COR-L47 (cell line): ENCODE data around the gene PIP.
A peak's percentile ranks its signal among the peaks of the same experiment; 100 is the strongest.
"Not testable (repeated sequence)": the region's sequence is repeated elsewhere in the genome, so short reads cannot be mapped to it uniquely, and the experiment has no call there.

Source experiments
- DNase-seq: peaks from one replicate; lab custom pipeline; 2025; lab: John Stamatoyannopoulos, UW

PIP gene, protein sequence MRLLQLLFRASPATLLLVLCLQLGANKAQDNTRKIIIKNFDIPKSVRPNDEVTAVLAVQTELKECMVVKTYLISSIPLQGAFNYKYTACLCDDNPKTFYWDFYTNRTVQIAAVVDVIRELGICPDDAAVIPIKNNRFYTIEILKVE

DNA sequence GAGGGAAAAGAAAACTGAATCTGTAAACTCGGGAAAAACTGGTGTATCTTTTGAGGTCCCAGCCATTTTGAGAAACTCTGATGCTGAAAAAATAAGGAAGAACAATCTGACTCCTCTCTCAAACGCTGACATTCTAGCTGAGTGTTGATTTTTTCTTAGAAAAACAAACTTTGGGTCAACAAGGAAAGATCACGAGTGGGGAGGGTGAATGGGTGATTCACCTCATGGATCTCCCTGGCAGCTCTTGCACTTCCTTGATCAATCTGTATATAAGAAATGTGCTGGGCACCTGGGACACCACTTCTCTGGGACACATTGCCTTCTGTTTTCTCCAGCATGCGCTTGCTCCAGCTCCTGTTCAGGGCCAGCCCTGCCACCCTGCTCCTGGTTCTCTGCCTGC lies at the start of gene PIP:
PIP (plus strand) TSS at position 297 of the 400 bp plus-strand sequence; CDS start at position 337, 40 bp downstream.
- DNase-seq: no peak

DNA sequence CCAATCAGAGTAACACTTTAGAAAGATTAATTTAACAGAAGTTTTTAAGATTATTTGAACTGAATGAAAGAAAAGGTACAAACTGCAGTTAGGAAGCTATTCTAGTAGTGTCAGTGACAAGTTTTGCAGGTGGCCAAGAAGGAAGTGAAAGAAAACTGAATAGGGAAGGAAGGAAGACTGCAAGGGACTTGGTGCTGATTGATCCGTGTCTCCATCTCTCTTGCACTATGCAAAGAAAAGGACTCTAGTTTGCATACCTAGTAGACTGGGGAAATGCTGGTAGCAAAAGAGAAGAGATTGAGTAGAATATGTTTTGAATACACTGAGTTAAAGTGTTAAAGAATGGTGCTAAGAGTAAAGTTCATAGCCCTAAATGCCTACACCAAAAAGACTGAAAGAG lies 46.8 kb upstream of the PIP start:
- DNase-seq: no peak

DNA sequence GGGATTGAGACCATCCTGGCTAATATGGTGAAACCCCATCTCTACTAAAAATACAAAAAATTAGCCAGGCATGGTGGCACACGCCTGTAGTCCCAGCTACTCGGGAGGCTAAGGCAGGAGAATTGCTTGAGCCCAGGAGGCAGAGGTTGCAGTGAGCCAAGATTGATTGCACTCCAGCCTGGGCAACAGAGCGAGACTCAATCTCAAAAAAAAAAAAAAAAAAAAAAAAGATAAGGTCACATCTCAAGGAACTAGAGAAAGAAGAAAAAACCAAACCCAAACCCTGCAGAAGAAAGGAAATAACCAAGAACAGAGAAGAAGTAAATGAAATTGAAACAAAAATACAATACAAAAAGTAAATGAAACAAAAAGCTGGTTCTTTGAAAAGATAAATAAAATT lies 46.3 kb upstream of the PIP start:
- DNase-seq: not testable (repeated sequence)

DNA sequence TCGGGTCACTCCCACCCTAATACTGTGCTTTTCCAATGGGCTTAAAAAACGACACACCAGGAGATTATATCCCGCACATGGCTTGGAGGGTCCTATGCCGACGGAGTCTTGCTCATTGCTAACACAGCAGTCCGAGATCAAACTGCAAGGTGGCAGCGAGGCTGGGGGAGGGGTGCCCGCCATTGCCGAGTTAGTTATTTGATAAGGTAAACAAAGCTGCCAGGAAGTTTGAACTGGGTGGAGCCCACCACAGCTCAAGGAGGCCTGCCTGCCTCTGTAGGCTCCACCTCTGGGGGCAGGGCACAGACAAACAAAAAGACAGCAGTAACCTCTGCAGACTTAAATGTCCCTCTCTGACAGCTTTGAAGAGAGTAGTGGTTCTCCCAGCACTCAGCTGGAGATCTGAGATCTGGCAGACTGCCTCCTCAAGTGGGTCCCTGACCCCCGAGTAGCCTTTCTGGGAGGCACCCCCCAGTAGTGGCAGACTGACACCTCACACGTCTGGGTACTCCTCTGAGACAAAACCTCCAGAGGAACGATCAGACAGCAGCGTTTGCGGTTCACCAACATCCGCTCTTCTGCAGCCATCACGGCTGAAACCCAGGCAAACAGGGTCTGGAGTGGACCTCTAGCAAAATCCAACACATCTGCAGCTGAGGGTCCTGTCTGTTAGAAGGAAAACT lies 43.2 kb upstream of the PIP start:
- not testable (repeated sequence) for DNase-seq

DNA sequence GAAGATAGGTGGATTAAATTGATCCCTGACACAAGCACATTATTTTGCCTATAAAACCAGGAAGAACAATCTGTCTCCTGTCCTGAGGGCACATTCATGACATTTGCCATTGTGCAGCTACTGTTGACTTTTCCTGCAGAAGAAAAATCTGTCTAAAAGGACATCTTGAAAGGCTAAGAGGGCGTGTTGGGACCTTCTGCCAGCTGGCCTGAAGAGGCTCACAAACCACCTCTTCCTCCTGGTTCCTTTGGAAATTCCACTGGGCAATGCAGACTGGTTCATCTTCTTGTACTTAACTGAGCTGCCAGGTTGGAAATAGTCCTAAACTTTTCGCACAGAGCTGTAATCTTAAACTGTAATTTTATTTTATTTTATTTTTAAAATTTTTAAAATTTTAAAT lies 35.7 kb upstream of the PIP start:
- no peak for DNase-seq

DNA sequence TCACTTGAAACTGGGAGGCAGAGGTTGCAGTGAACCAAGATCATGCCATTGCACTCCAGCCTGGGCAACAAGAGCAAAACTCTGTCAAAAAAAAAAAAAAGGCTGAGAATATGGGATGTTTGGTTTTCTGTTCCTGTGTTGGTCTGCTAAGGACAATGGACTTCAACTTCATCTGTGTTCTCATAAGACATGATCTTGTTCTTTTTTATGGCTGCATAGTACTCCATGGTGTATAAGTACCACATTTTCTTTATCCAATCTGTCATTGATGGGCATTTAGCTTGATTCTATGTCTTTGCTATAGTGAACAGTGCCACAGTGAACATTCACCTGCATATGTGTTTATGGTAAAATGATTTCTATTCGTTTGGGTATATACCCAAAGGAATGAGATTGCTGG lies 32.3 kb upstream of the PIP start:
- not testable (repeated sequence) for DNase-seq

DNA sequence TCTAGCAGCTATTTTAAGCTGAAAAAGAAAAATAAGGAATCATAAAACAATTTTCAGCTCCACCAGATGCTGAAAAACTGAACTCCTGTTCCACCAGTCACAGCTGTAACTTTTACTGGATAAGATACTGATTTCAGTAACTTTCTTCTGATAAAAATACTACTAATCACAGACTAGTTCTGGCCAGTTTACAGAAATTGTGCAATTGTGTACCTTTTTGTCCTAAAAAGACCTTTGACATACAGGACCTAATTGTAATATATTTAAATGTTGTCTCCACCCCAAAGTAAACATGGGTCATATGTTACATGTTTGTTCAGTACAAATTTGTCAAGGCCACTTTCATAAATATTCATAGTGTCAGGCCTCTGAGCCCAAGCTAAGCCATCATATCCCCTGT lies 27.1 kb upstream of the PIP start:
- DNase-seq: no peak

DNA sequence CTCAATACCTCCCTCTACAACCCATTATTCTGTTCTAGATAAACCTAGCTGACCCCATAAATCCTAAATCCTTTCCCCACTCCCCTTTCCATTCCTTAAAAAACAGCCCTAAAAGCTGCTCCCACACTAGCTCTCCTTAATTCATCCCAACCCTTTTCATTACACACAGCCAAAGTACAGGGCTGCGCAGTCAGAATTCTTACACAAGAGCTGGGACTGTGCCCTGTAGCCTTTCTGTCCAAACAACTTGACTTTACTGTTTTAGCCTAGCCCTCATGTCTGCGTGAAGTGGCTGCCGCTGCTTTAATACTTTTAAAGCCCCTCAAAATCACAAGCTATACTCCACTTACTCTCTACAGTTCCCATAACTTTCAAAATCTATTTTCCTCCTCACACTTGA lies 23.9 kb upstream of the PIP start:
- DNase-seq: not testable (repeated sequence)

DNA sequence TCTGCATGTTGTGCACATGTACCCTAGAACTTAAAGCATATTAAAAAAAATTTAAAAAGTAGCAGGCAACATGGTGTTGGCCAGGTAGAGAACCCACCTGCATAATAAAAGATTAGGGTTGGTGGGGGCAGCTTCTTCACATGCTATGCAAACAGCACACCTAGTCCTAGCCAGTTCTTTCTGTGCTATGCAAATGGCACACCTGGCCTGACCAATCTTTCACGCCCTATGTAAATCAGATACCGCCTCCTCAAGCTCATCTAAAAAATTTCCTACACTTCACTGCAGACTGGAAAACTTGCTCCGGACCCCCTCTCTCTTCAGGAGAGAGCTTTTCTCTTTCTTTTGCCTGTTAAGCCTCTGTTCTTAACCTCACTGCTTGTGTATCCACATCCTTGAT lies 14.5 kb upstream of the PIP start:
- DNase-seq: no peak

DNA sequence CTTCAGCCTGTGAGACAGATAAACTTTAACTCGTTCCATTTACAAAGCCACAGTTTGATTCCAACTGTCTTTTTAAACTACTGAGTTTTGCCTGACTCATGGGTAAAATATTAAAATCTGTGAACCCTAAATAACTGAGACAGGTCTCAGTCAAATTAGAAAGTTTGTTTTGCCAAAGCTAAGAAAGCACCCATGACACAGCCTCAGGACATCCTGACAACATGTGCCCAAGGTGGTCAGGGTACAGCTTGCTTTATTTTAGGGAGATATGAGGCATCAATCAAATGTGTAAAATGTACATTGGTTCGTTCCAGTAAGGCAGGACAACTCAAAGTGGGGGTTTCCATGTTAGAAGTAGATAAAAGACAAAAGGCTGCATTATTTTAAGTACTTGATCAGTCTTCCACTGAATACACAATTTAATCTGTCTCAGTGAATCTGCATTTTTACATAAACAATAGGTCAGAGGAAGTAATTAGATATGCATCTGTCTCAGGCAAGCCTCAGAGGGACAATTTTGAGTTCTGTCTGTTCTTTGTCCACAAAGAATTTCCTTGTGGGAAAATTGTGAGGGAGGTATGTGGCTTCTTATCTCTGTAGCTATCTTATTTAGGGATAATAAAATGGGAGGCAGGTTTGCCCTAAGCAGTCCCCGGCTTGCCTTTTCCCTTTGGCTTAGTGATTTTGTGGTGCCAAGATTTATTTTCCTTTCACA lies 11.0 kb upstream of the PIP start:
- no peak for DNase-seq

DNA sequence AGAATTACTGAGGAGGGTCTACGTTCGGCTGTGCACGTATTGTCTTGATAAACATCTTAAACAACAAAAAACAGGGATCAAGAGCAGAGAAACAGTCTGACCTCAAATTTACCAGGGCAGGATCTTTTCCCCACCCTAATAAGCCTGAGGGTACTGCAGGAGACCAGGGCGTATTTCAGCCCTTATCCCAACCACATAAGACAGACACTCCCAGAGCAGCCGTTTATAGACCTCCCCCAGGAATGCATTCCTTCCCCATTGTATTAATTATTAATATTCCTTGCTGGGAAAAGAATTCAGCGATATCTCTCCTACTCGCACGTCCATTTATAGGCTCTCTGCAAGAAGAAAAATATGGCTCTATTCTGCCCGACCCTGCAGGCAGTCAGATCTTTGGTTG lies 8.6 kb upstream of the PIP start:
- DNase-seq: not testable (repeated sequence)

DNA sequence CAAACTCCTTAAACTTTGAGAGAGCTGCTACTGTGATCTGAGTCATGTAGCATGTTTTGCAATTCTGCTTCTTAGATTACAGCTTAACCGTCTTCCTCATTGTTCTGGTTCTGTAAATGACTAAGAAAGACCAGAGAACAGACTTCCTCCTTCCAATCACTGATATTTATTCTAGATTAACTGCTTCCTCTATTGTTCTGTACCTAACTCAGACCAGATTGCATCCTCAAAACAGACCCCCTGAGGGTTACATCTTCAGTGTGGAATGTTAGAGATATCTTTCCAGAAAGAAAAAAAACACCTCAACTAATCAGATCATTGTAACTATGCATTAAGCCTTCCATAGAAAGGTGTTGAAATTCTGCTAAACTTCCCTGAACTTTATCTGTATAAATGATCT lies 5.7 kb upstream of the PIP start:
- no peak for DNase-seq

DNA sequence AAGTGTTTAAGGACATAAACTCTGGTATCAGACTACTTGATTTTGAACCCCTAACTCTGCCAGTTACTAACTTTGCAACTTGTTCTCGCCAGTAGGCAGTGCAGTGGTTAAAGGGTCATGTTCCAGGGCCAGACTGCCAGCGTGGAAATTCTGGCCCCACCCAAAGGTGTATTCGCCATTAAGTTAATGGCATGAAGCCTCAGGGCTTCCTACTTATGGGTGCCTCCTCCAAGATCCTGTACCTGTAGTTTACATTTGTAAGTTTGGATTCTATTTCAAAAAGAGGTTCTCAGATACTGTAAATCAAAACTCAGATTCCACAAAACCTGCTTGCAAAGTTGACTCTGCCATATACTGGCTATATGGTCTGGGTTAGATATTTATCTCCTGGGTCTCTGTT lies 2.8 kb upstream of the PIP start:
- DNase-seq: no peak

DNA sequence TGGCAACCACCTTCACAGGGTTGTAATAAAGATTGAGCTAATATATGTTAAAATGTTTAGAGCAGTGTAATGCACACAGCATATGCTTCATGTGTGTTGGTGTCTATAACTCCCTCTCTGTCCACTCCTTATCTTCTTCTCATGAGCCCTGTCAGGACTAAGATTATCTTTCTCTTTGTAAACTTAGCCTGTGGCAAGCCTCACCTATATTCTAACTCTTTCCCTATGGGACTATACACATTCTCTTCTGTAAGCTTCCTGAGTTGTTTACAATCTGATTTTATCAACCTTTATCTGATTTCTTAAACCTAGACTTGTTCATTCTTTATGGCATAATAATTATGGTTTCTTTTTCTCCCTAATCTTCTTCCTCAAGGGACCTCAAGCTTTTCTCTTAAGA lies 2.4 kb upstream of the PIP start:
- DNase-seq: no peak

DNA sequence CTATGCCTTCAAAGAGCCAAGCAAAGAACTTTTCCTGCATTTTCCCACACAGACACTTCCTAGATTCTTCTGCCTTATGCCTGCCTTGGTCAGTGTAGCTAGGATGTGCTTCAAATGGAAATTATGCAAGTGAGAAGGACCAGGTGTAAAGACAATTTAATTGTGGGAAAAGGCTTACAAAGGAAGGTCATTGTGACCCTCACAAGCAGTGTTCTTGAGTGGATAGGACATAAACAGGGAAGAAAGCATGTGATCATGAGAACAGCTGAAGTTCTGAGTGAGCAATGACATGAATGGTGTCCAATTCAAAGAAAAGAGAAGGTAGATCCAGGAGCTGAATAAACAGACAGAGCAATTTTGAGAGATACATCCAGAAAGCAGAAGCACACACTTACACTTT lies 1.3 kb upstream of the PIP start:
- DNase-seq: no peak

DNA sequence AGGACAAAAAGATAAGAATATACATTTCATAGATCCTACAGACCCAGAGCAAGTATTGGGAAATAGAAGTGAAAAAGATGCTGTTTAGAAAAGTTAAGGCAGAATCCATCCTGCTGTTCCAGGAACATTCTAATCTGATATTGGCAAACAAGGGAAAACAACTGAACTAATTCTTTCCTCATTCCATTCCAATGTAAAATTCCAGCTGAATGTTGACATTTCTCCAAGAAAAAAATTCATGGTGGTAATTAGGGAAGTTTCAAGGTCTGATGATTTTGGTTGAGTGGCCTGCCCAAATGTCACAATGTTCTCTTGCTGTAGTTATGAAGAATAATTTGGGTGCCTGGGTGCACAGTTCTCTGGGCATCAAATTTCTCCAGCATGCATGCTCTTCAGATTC lies 15.2 kb downstream of the PIP start:
- no peak for DNase-seq

DNA sequence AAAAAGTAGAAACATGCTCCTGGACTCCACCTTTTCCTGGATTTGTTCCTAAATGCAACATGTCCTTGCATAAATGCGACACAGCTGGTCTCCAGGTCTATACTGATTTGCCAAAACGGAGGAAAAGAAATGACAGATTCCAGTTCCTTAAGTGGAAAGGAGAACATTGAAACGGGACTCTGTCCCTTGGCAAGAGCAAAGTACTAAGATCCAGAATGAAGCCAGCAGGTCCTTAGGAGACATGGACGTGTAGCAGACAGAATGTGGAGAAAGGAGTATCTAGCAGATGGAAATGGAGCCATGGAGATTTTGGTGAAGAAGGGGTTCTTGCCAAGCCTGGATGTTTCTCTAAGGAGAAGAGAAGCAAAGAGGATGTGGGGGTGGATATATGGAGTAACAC lies 16.2 kb downstream of the PIP start:
- DNase-seq: no peak

DNA sequence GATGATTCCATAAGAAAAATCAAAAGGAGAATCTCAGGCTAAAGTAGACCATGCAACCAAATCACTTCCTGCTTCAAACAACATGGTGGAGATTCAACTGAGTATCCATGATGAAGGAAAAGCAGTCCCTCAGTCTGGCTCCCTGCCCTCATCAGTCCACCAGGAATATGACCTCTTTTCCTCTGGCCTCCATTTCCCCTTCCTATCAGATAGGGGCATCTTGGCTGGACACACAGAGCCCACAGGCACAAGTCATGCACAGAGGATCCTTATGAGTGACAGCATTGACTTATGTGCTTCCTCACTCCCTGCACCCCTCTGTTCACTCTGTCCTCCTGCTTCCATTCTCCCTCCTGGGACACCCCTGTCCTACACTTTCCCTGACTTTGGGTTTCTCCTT lies 16.8 kb downstream of the PIP start:
- DNase-seq: no peak

DNA sequence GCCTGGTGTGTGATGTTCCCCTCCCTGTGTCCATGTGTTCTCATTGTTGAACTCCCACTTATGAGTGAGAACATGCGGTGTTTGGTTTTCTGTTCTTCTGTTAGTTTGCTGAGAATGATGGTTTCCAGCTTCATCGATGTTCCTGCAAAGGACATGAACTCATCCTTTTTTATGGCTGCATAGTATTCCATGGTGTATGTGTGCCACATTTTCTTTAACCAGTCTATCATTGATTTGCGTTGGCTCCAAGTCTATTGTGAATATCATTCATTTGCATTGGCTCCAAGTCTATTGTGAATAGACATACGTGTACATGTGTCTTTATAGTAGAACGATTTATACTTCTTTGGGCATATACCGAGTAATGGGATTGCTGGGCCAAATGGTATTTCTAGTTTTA lies 18.8 kb downstream of the PIP start:
- not testable (repeated sequence) for DNase-seq

DNA sequence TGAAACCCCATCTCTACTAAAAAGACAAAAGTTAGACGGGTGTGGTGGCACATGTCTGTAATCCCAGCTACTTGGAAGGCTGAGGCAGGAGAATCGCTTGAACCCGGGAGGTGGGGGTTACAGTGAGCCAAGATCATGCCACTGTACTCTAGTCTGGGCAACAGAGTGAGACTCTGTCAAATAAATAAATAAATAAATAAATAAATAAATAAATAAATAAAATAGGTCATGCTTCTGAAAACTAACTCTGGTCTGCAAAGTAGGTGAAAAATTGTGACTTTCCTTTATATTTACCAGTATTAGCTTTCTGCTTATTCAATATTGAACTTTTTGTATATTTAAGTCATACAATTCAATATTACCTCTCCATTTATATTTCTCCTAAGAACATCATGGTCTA lies 26.7 kb downstream of the PIP start:
- DNase-seq: not testable (repeated sequence)

DNA sequence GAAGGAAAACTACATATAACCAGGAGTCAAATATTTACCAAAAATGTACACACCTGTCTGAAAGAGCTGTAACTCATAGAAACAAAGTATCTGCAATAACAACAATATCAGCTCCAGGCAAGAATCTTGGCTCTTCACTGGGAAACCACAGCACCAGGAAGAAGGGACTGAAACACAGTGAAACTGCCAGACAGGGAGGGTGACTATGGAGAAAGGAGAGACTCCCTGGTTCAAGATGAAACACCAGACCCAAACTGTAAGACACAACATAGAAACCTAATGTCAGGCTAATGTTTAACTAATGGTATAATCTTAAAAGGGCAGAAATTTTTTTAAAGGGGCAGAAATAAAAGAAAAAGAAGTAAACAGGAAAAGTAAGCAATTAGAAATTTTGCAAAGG lies 39.8 kb downstream of the PIP start:
- DNase-seq: no peak

DNA sequence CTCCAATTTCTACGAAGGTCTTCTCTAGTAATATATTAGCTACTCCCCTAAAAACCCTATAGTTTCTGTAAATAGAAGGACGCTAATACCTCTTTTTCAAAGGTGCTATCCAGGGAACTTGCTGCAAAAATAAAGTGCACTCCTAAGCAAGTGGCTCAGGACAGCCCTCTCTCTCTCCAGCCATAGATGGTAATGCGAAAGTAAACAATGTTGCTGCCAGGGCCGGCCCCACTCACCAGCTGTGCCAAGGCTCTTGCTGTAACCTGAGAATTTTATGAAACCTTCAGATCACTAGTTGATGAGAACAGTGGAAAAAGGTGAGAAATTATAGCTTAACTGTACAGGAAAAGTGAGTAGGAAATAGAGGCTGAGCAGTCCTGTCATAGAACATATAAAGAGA lies 40.5 kb downstream of the PIP start:
- peak; percentile 29 for DNase-seq

DNA sequence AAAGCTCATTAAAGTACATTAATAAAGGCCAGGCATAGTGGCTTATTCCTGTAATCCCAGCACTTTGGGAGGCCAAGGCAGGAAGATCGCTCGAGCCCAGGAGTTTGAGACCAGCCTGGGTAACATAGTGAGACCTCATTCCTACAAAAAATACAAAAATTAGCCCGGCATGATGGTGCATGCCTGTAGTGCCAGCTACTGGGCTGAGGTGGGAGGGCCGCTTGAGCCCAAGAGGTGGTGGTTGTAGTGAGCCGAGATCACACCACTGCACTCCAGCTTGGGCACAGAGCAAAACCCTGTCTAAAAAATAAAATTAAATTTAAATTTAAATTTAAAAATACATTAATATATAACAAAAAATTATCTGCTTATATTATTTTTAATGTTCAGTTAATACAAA lies 44.3 kb downstream of the PIP start:
- DNase-seq: no peak
